ENCODE measurements around the gene BRAF.
"Not testable (repeated sequence)": the region's sequence is repeated elsewhere in the genome, so short reads cannot be mapped to it uniquely, and the experiment has no call there.

BRAF gene

DNA sequence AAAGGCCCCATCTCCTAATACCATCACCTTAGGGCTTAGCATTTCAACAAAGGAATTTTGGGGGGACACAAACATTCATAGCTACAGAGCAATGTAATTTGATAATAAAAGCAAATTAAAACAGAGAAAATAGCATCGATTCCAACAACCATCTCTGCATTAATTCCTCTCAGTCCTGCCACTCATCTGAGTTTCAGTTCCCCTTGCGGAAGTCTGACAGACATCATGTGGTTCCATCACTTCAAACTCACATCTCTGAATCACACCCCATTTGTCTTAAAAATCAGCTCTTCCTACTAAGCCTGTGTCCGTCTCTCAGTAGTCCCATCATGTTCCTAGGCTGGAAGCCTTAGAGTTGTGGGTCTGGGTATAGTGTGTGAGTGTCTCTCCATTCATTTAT lies 248.4 kb downstream of the BRAF start:
- no peak for DNase-seq

DNA sequence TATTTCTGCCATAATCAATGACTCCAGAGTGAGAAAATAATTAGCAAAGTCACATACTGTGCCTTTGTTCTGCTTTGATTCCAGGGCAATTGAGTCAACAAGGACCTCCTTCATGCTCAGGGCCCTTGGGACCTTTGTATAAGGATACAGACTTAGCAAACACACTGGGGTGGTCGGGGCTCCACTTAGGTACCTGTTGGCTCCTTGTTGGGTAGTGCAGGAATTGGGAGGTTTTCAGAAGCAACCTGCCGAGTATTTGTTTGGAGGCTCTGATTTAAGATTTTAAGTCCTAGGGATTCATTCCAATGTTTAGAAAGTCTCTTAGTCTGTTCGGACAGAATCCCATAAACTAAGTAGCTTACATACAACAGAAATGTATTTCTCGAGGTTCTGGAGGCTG lies 249.0 kb downstream of the BRAF start:
- no peak for DNase-seq

DNA sequence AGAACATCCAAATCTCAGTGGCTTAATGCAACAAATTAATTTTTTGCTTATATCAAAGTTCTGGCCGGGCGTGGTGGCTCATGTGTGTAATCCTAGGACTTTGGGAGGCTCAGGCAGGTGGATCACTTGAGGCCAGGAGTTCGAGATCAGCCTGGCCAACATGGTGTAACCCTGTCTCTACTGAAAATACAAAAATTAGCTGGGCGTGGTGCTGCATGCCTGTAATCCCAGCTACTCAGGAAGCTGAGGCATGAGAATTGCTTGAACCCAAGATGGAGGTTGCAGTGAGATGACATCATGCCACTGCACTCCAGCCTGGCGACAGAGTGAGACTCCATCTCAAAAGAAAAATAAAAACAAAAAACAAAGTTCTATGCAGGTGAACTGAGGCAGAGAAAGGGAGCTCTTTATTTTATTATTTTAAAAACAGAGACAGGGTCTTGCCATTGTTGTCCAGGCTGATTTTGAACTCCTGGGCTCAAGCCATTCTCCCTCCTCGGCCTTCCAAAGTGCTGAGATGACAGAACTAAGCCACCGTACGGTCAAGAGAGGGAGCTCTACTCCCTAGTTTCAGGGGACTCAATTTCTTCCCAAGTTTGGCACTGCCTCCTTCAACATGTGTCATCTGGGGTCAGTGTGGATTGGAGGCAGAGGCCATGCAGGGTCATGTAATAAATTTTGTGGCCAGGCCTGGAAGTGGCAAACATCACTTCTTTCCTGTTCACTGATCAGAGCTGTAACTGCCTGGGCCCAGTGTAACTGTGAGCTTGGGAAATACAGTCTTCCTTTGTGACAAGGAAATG lies 249.6 kb downstream of the BRAF start:
- DNase-seq: no peak

DNA sequence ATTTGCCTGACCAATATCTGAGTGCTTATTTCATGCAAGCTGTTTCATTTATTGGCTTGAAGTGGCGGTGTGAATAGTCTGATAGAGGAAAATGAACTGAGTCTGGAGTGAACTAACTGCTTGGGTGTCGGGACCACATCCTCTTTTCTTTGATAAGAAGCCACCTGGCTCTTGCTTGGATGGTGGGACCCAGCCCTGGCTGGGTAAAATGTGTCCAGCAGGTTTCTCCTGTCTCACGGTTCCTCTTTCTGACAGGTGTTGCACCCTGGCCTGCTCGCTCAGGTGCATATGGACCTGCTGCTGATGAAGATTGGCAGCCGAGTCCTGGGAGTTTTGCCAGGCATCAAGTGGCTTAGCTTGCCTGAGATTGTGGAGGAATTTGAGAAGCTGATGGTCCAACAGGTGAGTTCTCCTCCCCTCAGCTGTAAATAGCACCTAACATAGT lies 250.4 kb downstream of the BRAF start:
- DNase-seq: no peak

DNA sequence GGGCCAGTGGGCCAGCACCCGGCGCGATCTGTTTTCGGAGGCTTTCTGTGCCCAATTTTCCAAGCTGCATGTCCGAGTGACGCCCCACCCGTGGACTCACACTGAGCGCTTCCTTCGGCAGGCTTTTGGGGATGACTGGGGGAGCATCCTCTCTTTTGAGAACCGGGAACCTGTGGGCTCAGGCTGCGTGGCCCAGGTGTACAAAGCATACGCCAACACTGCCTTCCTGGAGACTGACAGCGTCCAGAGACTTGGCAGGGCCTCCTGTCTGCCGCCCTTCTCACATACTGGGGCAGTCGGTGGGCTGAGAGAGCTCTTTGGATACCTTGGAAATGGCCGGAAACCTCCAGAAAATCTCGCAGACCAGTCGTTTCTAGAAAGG lies 251.0 kb downstream of the BRAF start:
- DNase-seq: no peak

DNA sequence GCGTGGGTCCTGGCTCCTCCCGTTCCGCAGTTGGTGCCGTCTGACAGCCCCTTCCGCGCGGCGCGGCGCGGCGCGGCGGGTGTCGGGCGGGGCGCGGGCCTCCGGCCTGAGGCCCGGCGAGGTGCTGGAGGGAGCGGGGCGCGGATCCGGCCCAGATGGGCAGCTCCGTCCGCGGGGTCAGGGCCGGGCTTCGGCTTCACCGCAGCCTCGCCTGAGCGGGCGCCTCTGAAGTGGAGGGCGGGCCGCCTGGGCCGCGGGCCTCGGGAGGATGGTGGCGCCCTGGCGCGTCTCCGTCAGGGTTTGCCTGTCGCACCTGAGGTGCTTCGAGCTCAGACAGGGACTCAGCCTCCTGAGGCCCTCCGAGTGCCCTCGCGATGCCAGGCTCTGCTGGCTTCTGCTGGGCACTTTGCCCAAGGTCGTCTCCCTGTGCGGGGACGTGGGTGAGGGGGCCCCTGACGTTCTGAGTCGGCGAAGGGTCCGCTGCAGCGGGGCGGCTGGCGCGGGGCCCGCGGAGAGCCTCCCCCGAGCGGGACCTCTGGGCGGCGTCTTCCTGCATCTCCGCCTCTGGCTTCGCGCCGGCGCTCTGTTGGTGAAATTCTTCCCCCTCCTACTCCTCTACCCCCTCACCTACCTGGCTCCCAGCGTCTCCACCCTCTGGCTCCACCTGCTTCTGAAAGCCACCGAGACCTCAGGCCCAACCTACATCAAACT lies 251.5 kb downstream of the BRAF start:
- DNase-seq: no peak

DNA sequence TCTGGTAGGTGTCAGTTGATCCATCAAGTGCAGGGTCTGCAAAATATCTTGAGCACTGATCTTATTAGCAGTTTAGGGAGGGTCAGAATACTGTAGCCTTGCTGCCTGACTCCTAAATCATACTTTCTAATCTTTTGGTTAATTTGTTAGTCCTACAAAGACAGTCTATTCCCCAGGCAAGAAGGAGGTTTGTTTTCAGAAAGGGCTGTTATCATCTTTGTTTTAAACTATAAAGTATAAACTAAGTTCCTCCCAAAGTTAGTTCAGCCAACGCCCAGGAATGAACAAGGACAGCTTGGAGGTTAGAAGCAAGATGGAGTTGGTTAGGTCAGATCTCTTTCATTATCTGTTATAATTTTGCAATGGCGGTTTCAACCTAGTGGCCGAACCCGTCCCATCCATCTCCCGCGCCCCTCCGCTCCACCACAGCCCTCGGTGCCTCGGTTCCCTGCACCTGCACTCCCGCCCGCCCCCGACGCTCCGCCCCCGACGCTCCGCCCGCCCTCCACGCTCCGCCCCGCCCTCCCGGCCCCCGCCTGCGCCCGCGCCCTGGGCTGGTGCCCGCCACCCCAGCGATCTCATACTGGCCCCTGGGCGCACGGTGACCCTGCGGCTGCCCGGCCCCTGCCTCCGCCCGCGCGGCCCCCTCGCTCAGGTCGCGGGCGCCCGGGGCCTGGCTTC lies 252.2 kb downstream of the BRAF start, which contains the start of gene ADCK2:
TSS of gene ADCK2 (plus strand) at position 564 of the 681 bp plus-strand sequence. CDS start 386 bp downstream, outside the sequence.
- peak; percentile 18 for DNase-seq

DNA sequence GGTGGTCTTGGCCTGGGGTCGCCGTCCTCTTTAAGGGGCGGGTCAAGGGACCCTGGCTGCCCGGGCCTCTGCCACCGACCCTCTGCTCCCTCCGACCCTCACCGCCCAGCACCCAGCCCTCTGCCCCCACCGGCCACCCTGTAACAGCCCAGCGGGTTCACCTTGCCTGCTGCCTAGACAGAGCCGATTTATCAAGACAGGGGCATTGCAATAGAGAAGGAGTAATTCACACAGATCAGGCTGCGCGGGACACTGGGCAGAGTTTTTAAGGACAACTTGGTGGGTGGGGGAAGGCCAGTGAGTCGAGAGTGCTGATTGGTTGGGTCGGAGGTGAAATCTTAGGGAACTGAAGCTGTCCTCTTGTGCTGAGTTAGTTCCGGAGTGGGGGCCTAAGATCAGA lies 252.8 kb downstream of the BRAF start:
- no peak for DNase-seq

DNA sequence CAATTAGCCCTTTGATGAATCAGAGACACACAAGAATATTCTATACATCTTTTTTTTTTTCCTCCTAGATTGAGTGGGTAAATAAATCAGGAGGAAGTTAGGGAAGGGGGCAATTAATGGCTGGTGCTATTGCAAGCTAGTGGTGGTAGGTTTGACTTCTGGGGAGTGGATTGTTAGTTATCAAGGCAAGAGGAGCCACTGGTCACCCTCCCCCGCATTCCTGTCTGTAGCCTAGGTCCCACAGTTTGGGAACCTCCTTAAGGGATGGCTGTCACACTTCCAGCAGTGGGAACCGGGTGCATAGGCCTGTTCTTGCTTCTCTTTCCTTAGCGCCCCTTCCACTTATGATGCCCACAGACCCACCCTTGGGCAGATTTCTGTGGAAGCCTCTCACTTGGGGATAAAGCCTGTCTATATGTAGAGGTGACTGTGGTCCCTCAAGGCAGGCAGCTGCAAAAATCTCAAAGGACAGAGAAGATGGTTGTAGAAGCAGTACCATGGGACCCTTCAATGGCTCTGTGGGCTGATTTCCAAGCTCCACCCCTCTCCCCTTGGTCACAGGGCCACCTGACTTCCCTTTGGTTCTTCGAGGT lies 254.3 kb downstream of the BRAF start:
- DNase-seq: no peak

DNA sequence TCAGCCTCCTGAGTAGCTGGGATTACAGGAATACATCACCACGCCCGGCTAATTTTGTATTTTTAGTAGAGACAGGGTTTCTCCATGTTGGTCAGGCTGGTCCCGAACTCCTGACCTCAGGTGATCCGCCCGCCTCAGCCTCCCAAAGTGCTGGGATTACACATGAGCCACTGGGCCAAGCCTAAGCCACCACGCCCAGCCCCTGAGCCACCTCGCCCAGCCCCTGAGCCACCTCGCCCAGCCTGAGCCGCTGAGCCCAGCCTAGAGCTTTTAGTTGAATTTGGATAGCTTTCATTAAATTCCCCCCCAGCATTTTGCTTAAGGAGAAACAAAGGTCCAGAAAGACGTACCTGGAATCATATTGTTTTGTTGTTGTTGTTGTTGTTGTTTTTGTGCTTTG lies 254.9 kb downstream of the BRAF start:
- DNase-seq: not testable (repeated sequence)

DNA sequence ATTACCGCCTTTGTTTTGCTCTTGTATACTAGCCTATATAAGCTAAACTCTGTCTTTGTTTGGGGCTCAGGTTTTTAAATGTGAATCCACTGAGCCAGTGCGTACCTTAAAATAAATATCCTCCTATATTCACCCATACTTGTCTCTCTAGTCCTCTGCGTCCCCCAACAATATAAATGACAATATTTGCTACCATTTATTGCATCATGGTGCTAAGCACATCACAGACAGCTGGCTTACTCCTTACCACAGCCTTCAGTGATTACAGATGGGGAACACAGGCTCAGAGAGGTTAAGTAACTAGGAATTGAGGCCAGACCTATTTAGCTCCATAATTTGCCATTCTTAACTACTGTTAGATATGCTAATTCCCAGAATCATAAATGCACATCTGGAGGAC lies 255.4 kb downstream of the BRAF start:
- no peak for DNase-seq
